Psoas muscle (tissue), 7 donors: ENCODE measurements around the gene AIF1L. TPM values are rescaled to one million over a fixed set of nuclear protein-coding genes. Genes with fewer than 3 reads are reported as not detected.

Experiments
- polyA plus RNA-seq, 3 donors: library from polyadenylated mRNA; stranded (reverse); fragments of 200-250 nt; gene quantifications; one replicate each; pipeline ENCODE4 v1.2.3, GENCODE V29; 2013
- total RNA-seq, 4 donors: library from RNA; stranded (reverse); fragmentation: NEBNext Ultra II Directional in 2 of 4; extraction: Animal tissue kit (Norgen Biotek cat#: 25700) in 2 of 4; gene quantifications; one replicate each; pipeline versions ENCODE4 v1.2.1 to v1.2.4, GENCODE V29; 2021 to 2023
- donor health status: healthy with polysubstance abuse.
- donor health status: DM: no; HTN: no; CAD: no; lungs with moderate emphysema.
- donor health status: Bipolar disorder and iron deficiency.
- donor health status: healthy.
- donor health status: DM: no; HTN: no; CAD: no.
- donor health status: DM: no; HTN: no; CAD: no.
- donor health status: DM: yes; HTN: yes; CAD: no.

The AIF1L gene
- total and polyA plus RNA-seq, 7 donors = 3.7 to 12.2 (median 11.0) TPM

Other genes starting within 250 kb of the AIF1L start
- not detected for gene QRFP, start 199.7 kb upstream of the AIF1L start, total RNA-seq
- under 1 TPM in 2 of 3 donors, not detected in 1; 0.01 to 0.03 TPM for gene QRFP, start 199.7 kb upstream of the AIF1L start, polyA plus RNA-seq
- not detected for gene FIBCD1, start 157.3 kb upstream of the AIF1L start, total RNA-seq
- gene FIBCD1, start 157.3 kb upstream of the AIF1L start, polyA plus RNA-seq = under 1 TPM in 1 of 3 donors, not detected in 2; 0.01 TPM
- under 1 TPM in 3 of 4 donors, not detected in 1; 0.21 to 0.66 (median 0.24) TPM for gene LAMC3, start 87.4 kb upstream of the AIF1L start, total RNA-seq
- gene LAMC3, start 87.4 kb upstream of the AIF1L start, polyA plus RNA-seq = under 1 TPM; 0.17 to 0.96 (median 0.21) TPM
- gene NUP214, start 29.1 kb downstream of the AIF1L start, total RNA-seq = 10 to 100 TPM; 20.1 to 28.1 (median 23.4) TPM
- gene NUP214, start 29.1 kb downstream of the AIF1L start, polyA plus RNA-seq = 10 to 100 TPM; 11.8 to 14.2 (median 14.1) TPM
- gene FAM78A, start 180.0 kb downstream of the AIF1L start, total RNA-seq = 10 to 100 TPM in 3 of 4 donors, 1 to 10 TPM in 1; 6.1 to 17.6 (median 14.2) TPM
- 10 to 100 TPM in 1 of 3 donors, 1 to 10 TPM in 2; 4.3 to 11.5 (median 5.3) TPM for gene FAM78A, start 180.0 kb downstream of the AIF1L start, polyA plus RNA-seq
- gene PLPP7, start 193.2 kb downstream of the AIF1L start, total RNA-seq = 100 to 1,000 TPM in 2 of 4 donors, 10 to 100 TPM in 2; 31.0 to 131 (median 94.5) TPM
- gene PLPP7, start 193.2 kb downstream of the AIF1L start, polyA plus RNA-seq = 100 to 1,000 TPM in 1 of 3 donors, 10 to 100 TPM in 2; 19.4 to 156 (median 90.5) TPM